ENCODE results near the gene FBXL14.

FBXL14 gene

GRCh38 chr12:1590221-1590979, 4.0 kb downstream of the FBXL14 start:
- TF ChIP-seq CTCF (IDR thresholded peaks at IDR 0.05; ENCODE audit: low read depth, low read length, missing control alignments), result no peak
- in situ Hi-C loops (cut with HindIII; ENCODE audit: low sequenced_read_pairs), result no loop called here
- peak overlapping the region; percentile 62 for H3K4me3 ChIP-seq (ENCODE audit: low read depth, low read length)
- peak; percentile 66 for DNase-seq (ENCODE audit: low read depth)

DNA sequence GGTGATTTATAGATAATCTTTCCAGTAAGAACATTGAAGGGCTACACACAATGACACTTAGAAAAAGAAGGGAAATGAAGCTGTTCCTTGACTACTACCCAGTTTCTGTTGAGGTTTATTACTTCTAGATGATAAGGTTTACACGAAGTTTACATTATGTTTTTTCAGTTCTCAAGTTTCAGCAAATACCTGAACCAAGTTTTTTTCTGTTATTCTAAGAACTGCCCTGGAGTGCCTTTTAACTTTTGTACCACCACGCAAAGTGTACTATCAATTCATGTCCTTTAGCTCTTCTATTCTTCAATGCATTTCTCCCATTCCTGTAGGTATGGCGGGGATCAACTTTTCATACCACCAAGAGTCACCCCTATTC, 5.8 kb downstream of the FBXL14 start:
- in situ Hi-C loops (cut with HindIII; ENCODE audit: low sequenced_read_pairs), result loop anchor here (5.0 kb wide), 1 partner anchor 466 kb away; no protein-coding TSS in a partner anchor
- TF ChIP-seq CTCF (IDR thresholded peaks at IDR 0.05; ENCODE audit: low read depth, low read length, missing control alignments), result no peak
- H3K4me3 ChIP-seq (ENCODE audit: low read depth, low read length), result no peak overlapping the region
- no peak for DNase-seq (ENCODE audit: low read depth)

DNA sequence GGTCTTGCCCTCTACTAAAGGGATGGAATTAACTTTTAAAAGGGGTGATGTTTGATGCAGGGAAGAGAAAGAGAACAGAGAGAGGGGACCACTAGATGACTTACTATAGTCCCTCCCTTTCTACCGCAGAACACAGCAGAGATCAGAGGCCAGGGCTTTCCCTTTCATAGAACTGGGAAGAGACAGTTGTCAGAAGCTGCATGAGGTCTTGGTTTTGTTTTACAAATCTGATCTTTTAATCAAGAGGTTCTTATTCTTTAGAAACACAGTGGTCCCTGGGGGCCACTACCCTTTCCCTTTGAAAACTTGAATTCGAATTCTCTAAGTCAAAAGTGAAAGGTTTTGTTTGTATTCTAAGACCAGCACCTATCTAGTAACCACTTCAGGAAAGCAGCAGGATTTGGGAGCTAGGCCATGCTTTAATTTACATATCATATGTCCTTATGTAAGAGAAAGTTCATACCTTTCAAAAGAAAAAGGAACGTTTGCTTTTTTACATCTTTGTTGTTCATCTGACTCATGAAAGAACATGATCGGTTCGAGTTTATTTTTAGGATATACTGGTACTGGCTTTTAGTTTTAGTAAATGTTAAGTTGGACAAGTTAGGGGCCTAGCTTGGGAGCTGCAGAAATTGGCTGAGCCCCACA, 6.3 kb downstream of the FBXL14 start:
- TF ChIP-seq CTCF (IDR thresholded peaks at IDR 0.05; ENCODE audit: low read depth, low read length, missing control alignments), result no peak
- in situ Hi-C loops (cut with HindIII; ENCODE audit: low sequenced_read_pairs), result loop anchor here (5.0 kb wide), 1 partner anchor 466 kb away; no protein-coding TSS in a partner anchor
- no peak for DNase-seq (ENCODE audit: low read depth)
- H3K4me3 ChIP-seq (ENCODE audit: low read depth, low read length), result no peak overlapping the region

DNA sequence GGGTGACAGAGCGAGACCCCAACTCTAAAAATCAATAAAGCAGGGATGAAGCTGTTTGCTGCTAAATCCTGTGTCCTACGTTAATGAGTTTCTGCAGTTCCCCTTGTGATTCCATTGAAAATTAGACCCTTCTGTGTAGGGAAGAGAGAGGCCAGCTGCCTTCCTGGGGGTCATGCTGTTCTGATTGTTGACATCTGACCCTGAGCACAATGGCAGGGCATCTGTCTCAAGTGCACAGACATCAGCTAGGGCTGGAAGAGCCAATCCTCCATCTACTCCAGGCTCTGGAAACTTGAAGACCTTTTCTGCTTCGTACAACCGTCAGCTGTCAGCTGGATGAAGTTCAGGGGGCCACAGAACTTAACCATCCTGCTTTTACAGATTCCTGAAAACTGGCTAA, 10.1 kb downstream of the FBXL14 start:
- in situ Hi-C loops (cut with HindIII; ENCODE audit: low sequenced_read_pairs), result no loop called here
- no peak for DNase-seq (ENCODE audit: low read depth)
- no peak for TF ChIP-seq CTCF (IDR thresholded peaks at IDR 0.05; ENCODE audit: low read depth, low read length, missing control alignments)
- no peak overlapping the region for H3K4me3 ChIP-seq (ENCODE audit: low read depth, low read length)

GRCh38 chr12:1583421-1584078, 10.8 kb downstream of the FBXL14 start:
- TF ChIP-seq CTCF (IDR thresholded peaks at IDR 0.05; ENCODE audit: low read depth, low read length, missing control alignments), result peak; percentile 84
- H3K4me3 ChIP-seq (ENCODE audit: low read depth, low read length), result no peak overlapping the region
- peak; percentile 88 for DNase-seq (ENCODE audit: low read depth)
- in situ Hi-C loops (cut with HindIII; ENCODE audit: low sequenced_read_pairs), result no loop called here

DNA sequence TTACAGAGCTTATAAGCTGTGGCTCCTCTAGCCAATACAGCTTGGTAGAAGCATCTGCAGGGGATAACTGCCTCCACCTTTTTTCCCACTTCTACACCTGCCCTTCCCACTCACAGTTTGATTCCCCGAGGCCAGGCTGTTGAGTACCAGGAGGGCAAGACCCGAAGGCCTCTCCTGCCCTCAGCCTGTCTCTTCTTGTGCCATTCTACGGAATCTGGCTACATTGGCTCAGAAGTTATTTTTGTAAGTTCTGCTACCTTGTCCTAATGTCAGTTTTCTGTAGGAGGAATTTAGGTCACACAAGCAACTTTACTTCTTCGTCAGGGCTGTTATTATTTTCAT, 11.7 kb downstream of the FBXL14 start:
- no peak for DNase-seq (ENCODE audit: low read depth)
- in situ Hi-C loops (cut with HindIII; ENCODE audit: low sequenced_read_pairs), result no loop called here
- TF ChIP-seq CTCF (IDR thresholded peaks at IDR 0.05; ENCODE audit: low read depth, low read length, missing control alignments), result no peak
- no peak overlapping the region for H3K4me3 ChIP-seq (ENCODE audit: low read depth, low read length)
